Tibial nerve (tissue), 4 donors: ENCODE measurements around the gene MAB21L4.

Experiments
- CTCF ChIP-seq, 5 experiments: fragments of 200-600 bp in 3 of 5; fragments of 450-650 bp in 2 of 5; sonication (generic) in 3 of 5; IDR thresholded peaks; one replicate each; pipeline ENCODE4 v1.5.1; 2016 to 2019; ENCODE audit warnings: antibody characterized with exemption in 5 of 5, mild to moderate bottlenecking in 3 of 5, moderate library complexity in 2 of 5
- EP300 ChIP-seq, 2 donors: sonication (generic); formaldehyde crosslinking; IDR thresholded peaks; one replicate each; pipeline ENCODE4 v1.6.1; 2017; ENCODE audit warnings: antibody characterized with exemption in 2 of 2, mild to moderate bottlenecking in 1 of 2
- POLR2A ChIP-seq, 2 donors: fragments of 450-650 bp; IDR thresholded peaks; one replicate each; pipeline ENCODE4 v1.6.1; 2017; ENCODE audit warnings: antibody characterized with exemption in 2 of 2, mild to moderate bottlenecking in 2 of 2, moderate library complexity in 2 of 2

GRCh38 chr2:240920783-240921231 lies 24.9 kb upstream of the MAB21L4 start:
- TF ChIP-seq CTCF (IDR thresholded peaks at IDR 0.05), result no peak
- no peak for TF ChIP-seq POLR2A (IDR thresholded peaks at IDR 0.05)
- no peak for TF ChIP-seq EP300 (IDR thresholded peaks at IDR 0.05)
